ENCODE data around the gene SCT.
A peak's percentile ranks its signal among the peaks of the same experiment; 100 is the strongest.

The SCT gene

DNA sequence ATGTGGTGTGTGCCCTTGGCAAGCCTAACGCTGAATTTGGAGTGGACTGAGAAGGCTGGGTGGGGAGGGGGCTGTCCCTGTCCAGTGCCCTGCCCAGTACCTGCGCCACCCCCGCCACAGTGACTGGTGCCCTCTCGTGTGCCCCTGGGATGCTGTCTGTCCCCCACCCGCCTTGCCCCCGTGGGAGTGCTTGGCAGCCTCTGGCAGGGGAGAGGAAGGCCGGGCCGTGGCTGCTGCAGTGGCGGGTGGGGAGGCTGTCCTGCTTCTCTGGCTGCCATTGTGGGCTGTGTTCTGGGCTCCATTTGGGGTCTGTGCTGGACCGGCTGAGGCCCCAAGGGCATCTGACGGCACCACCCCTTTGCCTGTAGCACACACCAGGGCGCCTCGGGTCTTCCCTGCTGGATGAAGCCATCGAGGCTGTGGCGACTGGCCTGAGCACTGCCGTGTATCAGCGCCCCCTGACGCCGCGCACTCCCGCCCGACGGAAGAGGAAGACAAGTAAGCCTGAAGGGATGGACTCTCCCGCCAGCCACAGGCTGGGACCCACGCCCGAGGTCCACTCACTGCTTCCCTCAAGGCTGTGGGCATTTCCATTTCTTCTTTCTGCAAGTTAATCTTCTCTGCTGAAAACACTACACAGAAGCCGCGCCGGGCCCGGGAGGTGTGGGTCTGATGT, 28.8 kb downstream of the SCT start:
- no peak; the same call in 2 of the 3 replicates for ATAC-seq
- TF ChIP-seq TOX (CRISPR knock-in tag; IDR thresholded peaks at IDR 0.05; ENCODE audit: borderline replicate concordance) (no peak), TCF4 (CRISPR knock-in tag; IDR thresholded peaks at IDR 0.05; ENCODE audit: borderline replicate concordance) (no peak), ZFP30 (CRISPR knock-in tag; IDR thresholded peaks at IDR 0.05) (no peak), ARNTL (CRISPR knock-in tag; IDR thresholded peaks at IDR 0.05; ENCODE audit: borderline replicate concordance, low read depth) (no peak), RARB (CRISPR knock-in tag; IDR thresholded peaks at IDR 0.05) (no peak), PATZ1 (CRISPR knock-in tag; IDR thresholded peaks at IDR 0.05; ENCODE audit: borderline replicate concordance) (no peak), ZC3H10 (CRISPR knock-in tag; IDR thresholded peaks at IDR 0.05) (no peak), ZNF70 (CRISPR knock-in tag; IDR thresholded peaks at IDR 0.05) (no peak), CSDC2 (CRISPR knock-in tag; IDR thresholded peaks at IDR 0.05) (no peak), ZNF8 (CRISPR knock-in tag; IDR thresholded peaks at IDR 0.05) (no peak), ZNF565 (CRISPR knock-in tag; conservative IDR thresholded peaks at IDR 0.05; ENCODE audit: low read depth) (no peak), ISL1 (CRISPR knock-in tag; IDR thresholded peaks at IDR 0.05) (no peak), CSRNP3 (CRISPR knock-in tag; IDR thresholded peaks at IDR 0.05) (no peak)

DNA sequence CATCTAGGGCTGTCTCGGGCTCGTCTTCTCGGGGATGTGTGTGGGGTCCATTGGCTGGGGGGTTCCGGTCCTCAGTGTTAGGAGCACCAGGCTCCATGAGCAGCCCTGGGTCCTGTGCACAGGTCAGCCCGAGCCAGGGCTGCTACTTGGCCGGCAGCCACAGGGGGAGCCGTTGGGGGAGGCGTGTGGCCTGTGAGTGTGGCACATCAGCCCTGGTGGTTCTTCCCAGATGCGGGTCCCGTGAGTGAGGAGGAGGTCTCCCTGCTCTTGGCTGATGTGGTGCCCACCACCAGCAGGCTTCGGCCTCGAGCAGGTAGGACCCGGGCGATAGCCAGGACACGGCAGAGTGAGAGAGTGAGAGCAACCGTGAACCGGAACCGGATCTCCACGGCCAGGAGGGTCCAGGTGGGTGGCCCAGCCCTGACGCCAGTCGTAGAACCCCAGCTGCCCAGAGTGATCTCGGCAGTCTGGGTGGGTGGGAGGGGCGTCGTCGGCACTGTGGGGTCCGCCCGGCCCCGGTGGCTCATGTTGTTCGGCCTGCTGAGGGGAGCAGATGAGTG, 29.7 kb downstream of the SCT start:
- ATAC-seq = peak; percentile 41; the same call in 2 of the 3 replicates
- TF ChIP-seq CSRNP3 (CRISPR knock-in tag; IDR thresholded peaks at IDR 0.05) = no peak
- TF ChIP-seq TSHZ2 (CRISPR knock-in tag; IDR thresholded peaks at IDR 0.05) = no peak

DNA sequence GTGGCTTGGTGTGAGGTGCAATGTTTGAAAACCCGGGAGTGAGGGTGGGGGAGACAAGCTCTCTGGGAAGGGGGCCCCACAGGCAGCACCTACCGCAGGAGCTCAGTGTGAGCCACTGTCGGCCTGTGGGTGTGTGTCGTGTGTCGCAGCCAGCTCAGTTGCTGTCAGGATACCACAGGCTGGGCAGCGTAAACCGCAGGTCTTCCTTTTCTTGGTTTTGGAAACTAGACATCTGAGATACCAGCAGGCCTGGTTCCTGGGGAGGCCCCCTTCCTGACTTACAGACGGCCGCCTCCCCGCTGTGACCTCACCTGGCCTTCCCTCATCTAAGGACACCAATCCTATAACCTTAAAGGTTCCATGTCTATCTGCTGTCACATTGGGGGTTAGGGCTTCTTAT, 30.6 kb downstream of the SCT start:
- no peak for TF ChIP-seq TOX (CRISPR knock-in tag; IDR thresholded peaks at IDR 0.05; ENCODE audit: borderline replicate concordance)
- TF ChIP-seq ZFP3 (CRISPR knock-in tag; IDR thresholded peaks at IDR 0.05) = no peak
- no peak for TF ChIP-seq BACH2 (CRISPR knock-in tag; IDR thresholded peaks at IDR 0.05; ENCODE audit: borderline replicate concordance)
- no peak for TF ChIP-seq ESRRG (CRISPR knock-in tag; IDR thresholded peaks at IDR 0.05)
- no peak for TF ChIP-seq ISL1 (CRISPR knock-in tag; IDR thresholded peaks at IDR 0.05)
- TF ChIP-seq PPARA (CRISPR knock-in tag; IDR thresholded peaks at IDR 0.05; ENCODE audit: borderline replicate concordance) = no peak
- TF ChIP-seq CSDC2 (CRISPR knock-in tag; IDR thresholded peaks at IDR 0.05) = no peak
- TF ChIP-seq TCF4 (CRISPR knock-in tag; IDR thresholded peaks at IDR 0.05; ENCODE audit: borderline replicate concordance) = no peak
- TF ChIP-seq ZNF70 (CRISPR knock-in tag; IDR thresholded peaks at IDR 0.05) = no peak
- TF ChIP-seq GLIS3 (CRISPR knock-in tag; IDR thresholded peaks at IDR 0.05) = no peak
- no peak for TF ChIP-seq ARNTL (CRISPR knock-in tag; IDR thresholded peaks at IDR 0.05; ENCODE audit: borderline replicate concordance, low read depth)
- ATAC-seq = no peak

GRCh38 chr11:595400-595799, 31.6 kb downstream of the SCT start:
- no peak for TF ChIP-seq ISL1 (CRISPR knock-in tag; IDR thresholded peaks at IDR 0.05)
- no peak for TF ChIP-seq ESRRG (CRISPR knock-in tag; IDR thresholded peaks at IDR 0.05)
- no peak for TF ChIP-seq ZNF565 (CRISPR knock-in tag; conservative IDR thresholded peaks at IDR 0.05; ENCODE audit: low read depth)
- TF ChIP-seq ARNTL (CRISPR knock-in tag; IDR thresholded peaks at IDR 0.05; ENCODE audit: borderline replicate concordance, low read depth) = no peak
- no peak for TF ChIP-seq OSR1 (CRISPR knock-in tag; IDR thresholded peaks at IDR 0.05)
- TF ChIP-seq TSHZ2 (CRISPR knock-in tag; IDR thresholded peaks at IDR 0.05) = no peak
- no peak for TF ChIP-seq TCF4 (CRISPR knock-in tag; IDR thresholded peaks at IDR 0.05; ENCODE audit: borderline replicate concordance)
- TF ChIP-seq ZNF70 (CRISPR knock-in tag; IDR thresholded peaks at IDR 0.05) = no peak
- TF ChIP-seq TOX (CRISPR knock-in tag; IDR thresholded peaks at IDR 0.05; ENCODE audit: borderline replicate concordance) = no peak
- TF ChIP-seq ZFP3 (CRISPR knock-in tag; IDR thresholded peaks at IDR 0.05) = no peak
- TF ChIP-seq RARB (CRISPR knock-in tag; IDR thresholded peaks at IDR 0.05) = no peak
- TF ChIP-seq CREB5 (CRISPR knock-in tag; IDR thresholded peaks at IDR 0.05; ENCODE audit: low read depth) = no peak
- no peak for ATAC-seq

Data from SK-N-SH treated with all-trans-retinoic acid at 6 μM for 48 hours (cell line).